HFF-Myc (cell line): ENCODE data around the gene ABI3BP.

Experiments
- DNase-seq: peaks from one replicate; pipeline ENCODE4 v3.0.0-alpha.2; 2011; ENCODE audit warnings: low read depth; ENCODE audit errors: extremely low read depth
- H3K4me3 ChIP-seq: replicated peaks from 2 replicates; pipeline ENCODE4 v1.5.1; 2011; ENCODE audit warnings: low read depth, mild to moderate bottlenecking, control low read depth, low read length
- TF ChIP-seq, protein P1 (sequence below): IDR thresholded peaks from 2 replicates; pipeline ENCODE4 v1.5.1; 2012; ENCODE audit warnings: mild to moderate bottlenecking, low read depth, low read length, control low read depth; ENCODE audit errors: missing control alignments

Gene ABI3BP

DNA sequence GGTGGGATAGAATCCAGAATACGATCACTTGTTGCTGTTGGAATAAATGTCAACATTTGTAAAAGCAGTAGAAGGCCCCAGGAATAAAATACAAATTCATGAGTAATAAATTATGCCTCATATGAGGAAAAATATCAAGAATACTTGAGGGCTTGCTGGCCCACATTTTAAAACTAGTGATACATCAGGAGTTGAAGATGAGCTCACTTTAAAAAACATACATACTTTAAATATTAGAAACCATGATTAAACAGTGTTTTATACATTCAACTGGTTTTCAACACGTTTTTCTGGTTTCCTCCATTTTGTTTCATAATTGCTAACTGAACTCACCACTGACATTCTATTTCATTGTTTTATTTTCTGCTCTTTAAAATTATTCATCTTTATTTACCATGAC, 142.5 kb downstream of the ABI3BP start:
- no peak overlapping the region for H3K4me3 ChIP-seq
- DNase-seq = no peak
- TF ChIP-seq, protein P1, sequence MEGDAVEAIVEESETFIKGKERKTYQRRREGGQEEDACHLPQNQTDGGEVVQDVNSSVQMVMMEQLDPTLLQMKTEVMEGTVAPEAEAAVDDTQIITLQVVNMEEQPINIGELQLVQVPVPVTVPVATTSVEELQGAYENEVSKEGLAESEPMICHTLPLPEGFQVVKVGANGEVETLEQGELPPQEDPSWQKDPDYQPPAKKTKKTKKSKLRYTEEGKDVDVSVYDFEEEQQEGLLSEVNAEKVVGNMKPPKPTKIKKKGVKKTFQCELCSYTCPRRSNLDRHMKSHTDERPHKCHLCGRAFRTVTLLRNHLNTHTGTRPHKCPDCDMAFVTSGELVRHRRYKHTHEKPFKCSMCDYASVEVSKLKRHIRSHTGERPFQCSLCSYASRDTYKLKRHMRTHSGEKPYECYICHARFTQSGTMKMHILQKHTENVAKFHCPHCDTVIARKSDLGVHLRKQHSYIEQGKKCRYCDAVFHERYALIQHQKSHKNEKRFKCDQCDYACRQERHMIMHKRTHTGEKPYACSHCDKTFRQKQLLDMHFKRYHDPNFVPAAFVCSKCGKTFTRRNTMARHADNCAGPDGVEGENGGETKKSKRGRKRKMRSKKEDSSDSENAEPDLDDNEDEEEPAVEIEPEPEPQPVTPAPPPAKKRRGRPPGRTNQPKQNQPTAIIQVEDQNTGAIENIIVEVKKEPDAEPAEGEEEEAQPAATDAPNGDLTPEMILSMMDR = no peak

GRCh38 chr3:100850156-100850555, 143.1 kb downstream of the ABI3BP start:
- no peak overlapping the region for H3K4me3 ChIP-seq
- no peak for DNase-seq
- TF ChIP-seq, protein P1 = no peak

DNA sequence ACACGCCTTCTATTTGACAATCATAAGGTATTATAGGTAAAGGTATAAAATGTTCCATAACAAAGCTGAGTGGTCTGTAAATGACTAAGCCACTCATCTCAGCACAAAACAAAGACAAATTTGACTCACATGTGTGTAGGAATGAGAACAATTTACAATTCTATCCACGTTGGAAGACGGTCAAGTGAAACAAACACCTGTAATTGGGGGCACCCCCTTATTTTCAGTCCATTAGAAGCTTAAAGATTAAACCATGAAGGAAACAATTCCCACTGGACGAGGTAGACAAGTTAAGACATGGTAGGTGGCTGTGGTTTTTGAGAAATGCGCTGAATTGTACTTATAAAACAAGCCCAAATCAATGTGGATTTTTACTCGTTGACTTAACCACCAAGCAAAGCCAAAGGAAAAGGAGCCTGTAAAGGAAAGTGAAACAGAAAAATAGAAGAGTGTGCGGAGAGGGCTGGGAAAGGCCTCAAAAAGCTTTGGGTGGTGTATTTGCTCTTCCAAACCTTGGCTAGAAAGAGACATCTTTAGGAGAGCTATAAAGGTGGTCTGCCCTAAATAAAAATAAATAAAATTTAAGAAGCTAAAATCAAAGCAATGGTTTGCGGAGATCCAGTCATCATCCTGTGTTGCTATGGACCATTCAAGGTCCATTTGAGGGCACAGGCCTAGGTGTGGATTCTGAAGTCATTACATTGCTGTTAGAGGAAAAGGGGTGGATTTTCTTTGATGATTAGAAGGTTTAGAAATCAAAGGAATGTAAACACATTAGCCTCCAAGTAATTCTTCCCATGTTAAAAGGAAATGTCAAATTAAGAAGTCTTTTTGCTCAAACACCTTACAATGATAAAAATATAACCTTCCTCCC, 148.9 kb downstream of the ABI3BP start:
- no peak for DNase-seq
- TF ChIP-seq, protein P1 = no peak
- no peak overlapping the region for H3K4me3 ChIP-seq

- TF ChIP-seq, protein P1 = no peak
- DNase-seq = no peak
- H3K4me3 ChIP-seq = no peak overlapping the region
Observed at GRCh38 chr3:100838157-100838556, 155.1 kb downstream of the ABI3BP start.

DNA sequence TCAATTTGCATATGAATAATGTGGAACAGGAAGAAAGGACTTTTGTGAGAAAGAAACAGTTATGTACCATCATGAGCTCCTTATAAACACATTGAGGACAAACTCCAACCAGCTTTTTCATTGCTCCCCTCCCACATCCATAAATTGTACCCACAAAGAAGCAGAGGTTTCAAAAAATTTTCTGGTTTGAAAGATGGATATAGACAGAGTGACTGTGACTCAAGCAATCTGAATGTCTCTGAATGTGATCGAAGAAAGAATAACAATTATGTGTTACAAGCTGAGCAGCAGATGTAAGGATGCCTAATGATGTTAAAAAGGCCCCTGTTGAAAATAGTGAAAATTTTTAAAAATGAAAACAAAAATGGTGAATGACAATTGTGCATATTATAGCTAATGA, 156.6 kb downstream of the ABI3BP start:
- H3K4me3 ChIP-seq = no peak overlapping the region
- DNase-seq = no peak
- TF ChIP-seq, protein P1 = no peak

DNA sequence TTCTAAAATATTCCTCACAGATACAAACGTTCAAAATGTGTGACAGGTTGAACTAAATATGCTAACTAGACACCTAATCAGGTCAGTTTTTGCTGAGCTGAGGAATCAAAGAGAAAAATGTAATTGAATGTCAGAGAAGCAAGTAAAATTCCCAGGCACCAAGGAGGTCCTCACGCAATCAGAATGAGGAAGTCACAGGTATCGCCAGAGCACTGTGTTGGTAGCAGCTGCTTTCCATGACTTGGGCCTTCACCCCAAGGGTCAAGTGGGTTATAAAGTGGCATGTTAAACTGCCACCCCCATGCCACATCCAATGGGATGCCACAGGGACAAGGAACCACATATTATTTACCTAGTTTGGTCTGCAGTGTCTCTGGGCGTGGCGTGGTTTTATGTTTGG, 158.9 kb downstream of the ABI3BP start:
- no peak for DNase-seq
- no peak overlapping the region for H3K4me3 ChIP-seq
- TF ChIP-seq, protein P1 = no peak
